NCI-H2171 (cell line): ENCODE data around the gene PKNOX1.
"Not testable (repeated sequence)": the region's sequence is repeated elsewhere in the genome, so short reads cannot be mapped to it uniquely, and the experiment has no call there.

Experiments
- DNase-seq: peaks from one replicate; lab custom pipeline; 2025; lab: John Stamatoyannopoulos, UW

The PKNOX1 gene

DNA sequence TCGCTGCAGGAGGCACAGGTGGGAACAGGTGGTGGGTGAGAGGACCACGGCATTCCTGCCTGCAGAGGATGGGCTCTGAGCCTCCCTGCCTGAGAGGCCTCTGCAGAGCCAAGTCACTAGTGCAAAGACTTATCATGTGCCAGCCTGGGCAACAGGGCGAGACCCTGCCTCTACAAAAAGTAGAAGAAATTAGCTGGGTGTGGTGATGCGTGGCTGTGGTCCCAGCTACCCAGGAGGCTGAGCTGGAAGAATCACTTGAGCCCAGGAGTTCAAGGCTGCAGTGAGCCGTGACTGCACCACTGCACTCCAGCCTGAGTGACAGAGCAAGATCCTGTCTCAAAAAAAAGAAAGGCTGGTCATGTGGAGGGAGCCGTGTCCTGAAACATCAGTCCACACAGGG is 46.4 kb downstream of the PKNOX1 start:
- no peak for DNase-seq

- DNase-seq: no peak
Observed at GRCh38 chr21:43021191-43021590, 46.8 kb downstream of the PKNOX1 start.

- no peak for DNase-seq
Observed at GRCh38 chr21:43021756-43022600, 47.6 kb downstream of the PKNOX1 start.

DNA sequence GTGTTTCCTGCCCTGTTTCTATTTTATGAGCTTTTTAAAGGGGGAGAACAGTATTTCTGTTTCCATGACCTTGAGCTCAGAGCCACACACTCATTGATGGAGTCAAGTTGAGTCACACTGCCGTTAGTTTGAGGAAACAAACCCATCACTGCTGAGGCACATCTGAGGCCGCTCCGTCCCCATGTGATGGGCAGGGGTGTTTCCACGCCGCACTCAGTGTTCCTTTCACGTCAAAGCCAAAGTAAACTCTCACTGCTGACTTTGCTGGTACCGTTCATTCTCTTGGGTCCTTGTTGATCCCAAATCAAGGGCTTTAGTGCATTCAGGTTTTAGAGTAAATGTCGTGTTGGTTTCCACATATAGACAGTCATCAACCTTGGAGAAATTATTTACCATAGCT is 48.8 kb downstream of the PKNOX1 start:
- no peak for DNase-seq

DNA sequence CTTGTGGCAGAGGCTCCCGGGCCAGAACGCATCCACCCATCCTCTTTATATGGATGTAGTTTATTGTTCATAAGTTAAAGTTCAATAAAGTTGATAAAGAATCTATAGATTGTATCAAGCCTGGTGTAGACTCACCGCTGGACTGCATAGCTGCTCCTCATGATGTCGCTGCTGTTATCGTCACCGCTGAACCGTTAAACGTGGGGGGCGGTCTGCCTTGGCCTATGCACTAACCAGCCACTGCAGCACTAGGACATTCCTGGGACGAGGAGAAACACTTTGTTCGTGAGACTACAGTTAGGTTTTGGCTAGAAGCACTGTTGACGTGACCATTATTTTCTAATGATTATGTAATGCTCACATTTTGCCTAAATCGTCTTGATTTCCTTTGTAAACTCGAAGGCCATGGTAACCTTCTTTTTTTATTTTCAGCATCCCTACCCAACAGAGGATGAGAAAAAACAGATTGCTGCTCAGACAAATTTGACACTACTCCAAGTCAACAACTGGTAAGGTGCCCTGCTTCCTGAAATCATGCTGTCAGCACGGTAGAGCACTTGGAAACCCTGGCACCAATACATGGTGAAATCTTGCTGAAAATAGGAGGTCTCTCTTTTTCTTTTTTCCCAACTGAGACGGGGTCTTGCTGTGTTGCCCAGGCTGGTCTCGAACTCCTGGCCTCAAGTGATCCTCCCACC is 50.2 kb downstream of the PKNOX1 start:
- DNase-seq: no peak

DNA sequence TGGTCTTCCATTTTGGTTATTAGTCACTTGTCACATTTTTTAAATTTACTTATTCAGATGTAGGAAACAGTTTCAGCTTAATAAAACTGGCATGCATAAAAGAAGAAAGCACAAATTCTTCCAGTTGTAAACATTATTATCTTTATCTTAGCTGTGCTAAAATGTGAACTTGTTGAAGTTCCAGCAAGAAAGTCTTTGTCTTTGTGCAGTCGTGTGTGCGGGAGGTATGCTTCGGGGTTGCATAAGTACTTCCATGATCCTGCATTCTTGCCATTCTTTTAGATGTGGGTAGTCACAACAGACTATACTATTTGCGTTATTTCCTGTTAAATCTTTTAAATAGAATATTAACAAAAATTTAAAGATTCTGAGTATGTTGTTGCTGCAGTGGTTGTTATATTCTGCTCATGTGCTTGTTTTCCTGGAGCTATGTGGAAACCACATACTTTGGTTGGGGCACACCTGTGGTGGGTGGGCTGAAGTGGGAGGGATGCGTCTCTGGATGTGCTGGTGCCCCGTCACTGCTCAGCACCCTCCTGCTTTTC is 51.3 kb downstream of the PKNOX1 start:
- DNase-seq: no peak

GRCh38 chr21:43027846-43028731 is 53.7 kb downstream of the PKNOX1 start:
- no peak for DNase-seq

DNA sequence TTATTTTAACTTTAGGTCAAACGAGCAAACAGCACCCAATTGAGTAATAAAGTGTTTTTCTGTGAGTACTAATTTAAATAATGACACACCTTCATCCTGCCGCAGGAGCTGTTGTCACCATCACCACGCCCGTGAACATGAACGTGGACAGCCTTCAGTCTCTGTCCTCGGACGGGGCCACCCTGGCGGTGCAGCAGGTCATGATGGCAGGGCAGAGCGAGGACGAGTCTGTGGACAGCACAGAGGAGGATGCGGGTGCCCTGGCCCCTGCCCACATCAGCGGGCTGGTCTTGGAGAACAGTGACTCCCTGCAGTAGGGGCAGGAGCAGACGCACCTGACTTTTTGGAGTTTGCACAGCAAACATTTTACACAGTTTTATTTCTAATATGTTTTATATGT is 55.4 kb downstream of the PKNOX1 start:
- no peak for DNase-seq

GRCh38 chr21:43031121-43031619 is 56.8 kb downstream of the PKNOX1 start:
- DNase-seq: no peak

DNA sequence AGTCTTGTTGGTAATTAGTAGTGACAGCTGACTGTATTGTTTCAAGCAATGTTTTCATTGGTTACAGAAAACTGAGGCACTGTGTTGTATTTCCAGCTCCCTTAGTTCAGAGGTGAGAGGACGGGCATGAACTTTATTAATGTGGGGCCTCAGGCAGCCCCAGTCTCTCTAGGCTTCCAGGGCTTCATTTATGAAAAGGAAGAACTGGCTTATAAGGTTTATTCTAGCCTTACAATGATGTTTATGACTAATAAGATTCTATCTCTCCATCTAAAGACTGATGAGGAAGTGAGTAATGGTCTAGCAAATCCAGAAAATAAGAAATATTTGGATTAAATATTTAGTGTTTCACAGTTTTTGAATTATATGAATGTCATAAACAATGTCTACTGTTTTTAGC is 59.7 kb downstream of the PKNOX1 start:
- DNase-seq: no peak

DNA sequence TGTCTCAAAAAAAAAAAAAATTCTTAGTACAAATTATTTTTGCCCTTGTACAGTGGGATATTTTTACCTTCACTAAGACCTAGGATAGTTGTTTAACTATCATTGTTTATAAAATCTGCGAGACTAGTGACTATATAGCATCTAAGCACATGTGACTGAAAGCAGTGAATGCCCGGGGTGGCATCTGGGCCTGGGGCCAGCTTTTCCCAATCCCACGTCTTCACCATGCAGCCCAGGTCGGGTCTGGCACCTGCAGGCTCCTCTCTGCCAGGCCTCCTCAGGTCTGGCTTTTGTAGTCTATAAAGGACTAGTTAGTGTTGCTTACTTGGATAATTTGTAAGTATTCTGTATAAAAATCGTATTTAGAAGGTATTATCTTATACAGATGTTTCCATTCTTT is 60.5 kb downstream of the PKNOX1 start:
- DNase-seq: no peak

DNA sequence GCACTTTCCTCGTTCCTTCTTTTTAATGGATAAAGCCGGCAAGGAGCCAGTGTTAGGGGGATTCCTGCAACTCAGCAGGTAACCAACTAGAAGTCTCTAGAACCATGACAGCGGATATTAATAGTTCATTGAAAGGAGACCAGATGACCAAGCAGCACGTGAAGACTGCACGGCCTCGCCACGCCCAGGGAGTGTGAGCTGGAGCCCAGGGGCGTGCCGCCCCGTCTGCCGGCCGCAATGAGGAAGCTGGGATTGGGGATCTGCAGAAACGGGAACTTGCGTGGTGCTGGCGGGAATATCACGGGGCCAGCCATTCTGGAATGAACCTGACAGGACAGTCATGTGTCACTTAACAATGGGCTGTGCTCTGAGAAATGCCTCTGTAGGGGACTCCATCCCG is 62.5 kb downstream of the PKNOX1 start:
- not testable (repeated sequence) for DNase-seq

- DNase-seq: not testable (repeated sequence)
Observed at GRCh38 chr21:43037918-43038658, 63.7 kb downstream of the PKNOX1 start.

- not testable (repeated sequence) for DNase-seq
Observed at GRCh38 chr21:43038659-43039044, 64.3 kb downstream of the PKNOX1 start.

DNA sequence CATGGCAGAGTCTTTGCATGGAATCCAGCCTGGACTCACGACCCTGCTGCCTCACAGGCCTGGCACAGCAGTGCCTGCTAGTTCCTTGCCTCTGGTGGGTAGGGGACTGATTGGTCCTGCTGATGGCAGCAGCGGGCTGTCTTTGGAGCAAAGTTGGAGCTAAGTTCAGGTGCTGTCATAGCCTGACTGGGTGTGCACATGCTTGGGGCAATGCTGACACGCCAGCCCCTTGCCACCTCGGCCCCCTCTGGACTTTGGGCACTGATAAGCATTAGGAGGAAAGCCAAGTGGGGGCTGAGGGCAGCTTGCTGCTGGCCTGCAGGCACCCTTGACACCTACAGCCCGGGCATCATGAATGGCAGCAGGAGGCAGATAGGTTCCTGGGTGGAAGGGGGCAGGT is 67.8 kb downstream of the PKNOX1 start:
- DNase-seq: not testable (repeated sequence)

DNA sequence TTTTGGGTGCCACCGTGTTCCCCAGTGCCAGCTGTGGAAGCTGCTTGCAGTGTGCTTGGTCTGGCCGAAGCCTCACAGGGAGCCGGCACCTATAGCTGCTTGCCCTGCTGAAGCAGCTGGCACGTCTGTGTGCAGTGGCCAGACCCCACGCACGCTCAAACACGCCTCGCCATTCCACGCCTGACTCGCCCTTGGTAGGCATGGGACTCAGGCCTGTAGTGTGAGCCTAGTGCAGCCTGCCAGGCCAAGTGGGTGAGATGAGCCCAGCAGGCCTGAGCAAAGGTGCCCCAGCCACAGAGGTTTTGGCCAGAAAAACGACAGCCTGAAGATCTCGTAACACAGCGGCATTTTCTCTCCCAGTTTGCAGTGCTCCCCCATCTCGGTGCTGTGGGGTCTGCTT is 68.9 kb downstream of the PKNOX1 start:
- DNase-seq: not testable (repeated sequence)

DNA sequence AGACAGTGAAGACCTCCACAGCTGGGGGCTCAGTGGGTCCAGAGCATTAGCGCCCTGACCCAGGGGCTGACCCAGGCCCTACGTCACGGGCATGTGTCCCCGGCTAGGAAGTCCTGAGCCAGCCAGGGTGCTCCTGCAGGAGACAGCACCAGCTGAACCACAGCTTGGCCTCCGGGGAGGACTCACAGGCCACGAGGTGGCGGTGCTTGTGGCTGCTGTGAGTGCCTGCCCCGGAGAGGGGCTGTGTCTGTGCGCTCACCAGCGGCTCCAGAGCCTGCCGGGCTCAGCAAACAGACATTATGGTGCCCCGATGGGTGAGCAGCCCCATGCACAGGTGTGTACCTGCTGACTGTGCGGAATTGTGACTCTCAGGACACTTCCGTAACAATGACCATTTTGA is 70.2 kb downstream of the PKNOX1 start:
- DNase-seq: not testable (repeated sequence)

GRCh38 chr21:43045165-43045875 is 71.0 kb downstream of the PKNOX1 start:
- DNase-seq: not testable (repeated sequence)

DNA sequence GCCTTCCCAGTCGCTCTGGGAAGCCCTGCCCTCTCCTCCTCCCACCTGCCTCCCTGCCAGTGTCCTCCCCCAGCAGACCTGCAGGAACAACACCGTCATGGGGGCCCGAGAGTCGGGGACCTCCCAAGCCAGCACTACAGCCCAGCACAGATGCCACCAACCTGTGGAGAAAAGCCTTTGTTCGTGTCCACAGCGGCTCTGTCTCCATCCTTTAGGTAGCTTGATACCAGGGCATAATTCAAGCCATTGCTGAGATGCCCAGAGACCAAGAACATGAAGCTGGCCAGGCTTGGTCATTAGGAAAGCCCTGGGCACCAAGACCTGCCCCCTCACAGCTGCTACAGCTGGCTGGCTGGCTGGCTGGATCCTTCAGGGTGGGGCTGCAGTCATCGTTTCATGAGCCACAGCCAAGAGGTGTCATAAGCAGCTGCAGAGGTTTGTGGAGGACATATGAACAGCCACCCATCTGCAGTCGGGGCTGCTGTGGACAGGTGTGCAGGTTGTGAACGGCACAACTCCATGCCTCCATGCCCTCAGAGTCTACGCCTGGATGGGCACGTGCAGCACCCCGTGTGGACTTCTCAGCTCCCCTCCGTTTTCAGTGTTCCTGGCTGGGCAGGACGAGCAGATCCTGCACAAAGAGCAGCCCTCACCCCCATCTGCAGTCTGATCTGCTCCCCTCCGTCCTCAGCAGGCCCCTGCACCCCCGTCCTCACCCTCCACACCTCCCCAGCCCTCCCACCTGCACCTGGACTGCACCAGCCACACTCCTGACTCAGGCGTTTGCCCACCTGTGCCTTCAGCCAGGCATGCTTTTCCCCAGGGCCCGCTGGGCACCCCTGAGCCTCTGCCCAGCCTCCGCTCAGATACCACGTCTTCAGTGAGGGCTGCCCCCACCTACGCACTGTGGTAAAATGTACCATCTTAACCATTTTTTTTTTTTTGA is 71.8 kb downstream of the PKNOX1 start:
- DNase-seq: not testable (repeated sequence)
